ENCODE results near the gene CSTF3.
A peak's percentile ranks its signal among the peaks of the same experiment; 100 is the strongest.
"Not testable (repeated sequence)": the region's sequence is repeated elsewhere in the genome, so short reads cannot be mapped to it uniquely, and the experiment has no call there.

Gene CSTF3

DNA sequence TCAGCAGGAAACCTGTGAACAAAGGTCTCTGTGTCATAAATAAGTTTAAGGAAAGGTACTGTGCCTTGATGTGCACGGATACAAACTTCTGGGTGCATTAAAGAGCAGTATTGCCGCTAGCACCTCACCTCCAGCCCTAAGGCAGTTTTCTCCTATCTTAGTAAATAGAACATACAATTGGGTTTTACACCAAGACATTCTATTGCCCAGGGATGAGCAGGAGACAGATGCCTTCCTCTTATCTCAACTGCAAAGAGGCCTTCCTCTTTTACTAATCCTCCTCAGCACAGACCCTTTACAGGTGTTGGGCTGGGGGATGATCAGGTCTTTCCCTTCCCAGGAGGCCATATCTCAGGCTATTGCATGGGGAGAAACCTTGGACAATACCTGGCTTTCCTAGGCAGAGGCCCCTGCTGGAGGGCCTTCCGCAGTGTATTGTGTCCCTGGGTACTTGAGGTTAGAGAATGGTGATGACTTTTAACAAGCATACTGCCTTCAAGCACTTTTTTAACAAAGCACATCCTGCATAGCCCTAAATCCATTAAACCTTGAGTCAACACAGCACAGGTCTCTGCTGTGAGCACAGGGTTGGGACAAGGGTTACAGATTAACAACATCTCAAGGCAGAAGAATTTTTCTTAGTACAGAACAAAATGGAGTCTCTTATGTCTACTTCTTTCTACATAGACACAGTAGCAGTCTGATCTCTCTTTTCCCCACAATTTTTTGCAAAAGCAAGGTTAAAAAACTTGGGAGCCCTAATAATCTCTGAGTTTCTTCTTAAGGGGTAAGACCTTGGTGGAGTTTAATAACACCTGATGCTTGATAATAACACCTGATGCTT lies 111.5 kb downstream of the CSTF3 start:
- H3K4me3 ChIP-seq (ENCODE audit: low read length); H3K27me3 ChIP-seq (ENCODE audit: control insufficient read depth, insufficient read depth, low read length); H3K4me1 ChIP-seq (ENCODE audit: control insufficient read depth, insufficient read depth, low read length); H3K4me2 ChIP-seq (ENCODE audit: low read length); H3K9ac ChIP-seq (ENCODE audit: low read depth, low read length); H3K9me3 ChIP-seq (replicated peaks; ENCODE audit: low read length): not testable (repeated sequence)
- H3K36me3 ChIP-seq (ENCODE audit: insufficient read depth, low read length) = peaks cover 18% of the 10 kb centered on the region

DNA sequence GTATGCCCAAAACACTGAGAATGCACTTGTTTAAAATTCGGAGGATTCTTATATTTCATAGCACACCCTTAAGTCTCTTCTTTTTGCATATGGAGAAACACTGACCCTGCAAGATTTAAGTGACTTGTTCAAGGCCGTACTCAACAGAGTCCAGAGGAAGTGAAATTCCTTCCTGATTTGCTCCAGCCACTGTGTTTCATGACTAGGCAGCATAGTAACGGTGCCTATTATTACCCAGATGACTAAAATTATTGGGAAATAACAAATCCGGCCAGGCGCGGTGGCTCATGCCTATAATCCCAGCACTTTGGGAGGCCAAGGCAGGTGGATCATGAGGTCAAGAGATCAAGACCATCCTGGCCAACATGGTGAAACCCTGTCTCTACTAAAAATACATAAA lies 112.6 kb downstream of the CSTF3 start:
- H3K4me2 ChIP-seq (ENCODE audit: low read length); H3K9me3 ChIP-seq (replicated peaks; ENCODE audit: low read length); H3K27me3 ChIP-seq (ENCODE audit: control insufficient read depth, insufficient read depth, low read length); H3K4me3 ChIP-seq (ENCODE audit: low read length); H3K9ac ChIP-seq (ENCODE audit: low read depth, low read length): not testable (repeated sequence)
- Histone ChIP-seq H3K4me1 (ENCODE audit: control insufficient read depth, insufficient read depth, low read length) (peaks cover 11% of the 10 kb centered on the region), H3K36me3 (ENCODE audit: insufficient read depth, low read length) (peaks cover 22% of the 10 kb centered on the region)

DNA sequence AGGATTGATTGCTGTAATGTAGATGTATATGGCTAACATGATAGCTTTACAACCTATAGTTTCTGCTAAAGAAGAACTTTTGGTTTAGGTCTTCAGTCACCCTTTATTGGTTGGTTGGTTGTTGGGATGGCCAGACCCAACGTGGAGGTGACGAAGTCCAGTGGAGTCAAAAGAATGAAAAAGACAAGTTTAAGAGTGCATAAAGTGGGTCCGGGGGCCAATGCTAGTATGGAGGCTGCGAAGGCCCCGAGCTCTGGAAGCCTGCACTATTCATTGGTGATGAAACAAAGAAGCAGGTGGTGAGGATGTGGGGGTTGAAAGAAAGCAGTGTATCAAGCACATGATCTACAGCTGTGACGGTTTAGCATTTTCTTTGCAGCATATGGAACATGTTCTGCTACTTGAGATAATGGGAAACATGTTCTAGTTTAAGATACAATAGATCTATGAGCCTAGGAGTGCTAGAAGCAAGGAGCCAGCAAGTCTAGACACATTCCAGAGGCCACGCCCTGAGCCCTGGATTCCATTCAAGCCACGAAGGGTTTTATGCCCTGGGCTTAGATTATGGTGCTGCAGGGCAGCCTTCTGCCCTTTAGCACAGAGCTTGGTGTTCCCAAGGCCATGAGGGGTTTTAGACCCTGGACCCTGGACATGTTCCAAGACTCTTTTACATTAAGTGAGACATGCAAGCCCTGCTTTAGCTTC lies 115.6 kb downstream of the CSTF3 start:
- H3K4me2 ChIP-seq (ENCODE audit: low read length) = no peak overlapping the region
- H3K4me3 ChIP-seq (ENCODE audit: low read length) = no peak overlapping the region
- H3K27me3 ChIP-seq (ENCODE audit: control insufficient read depth, insufficient read depth, low read length) = no peaks in the 10 kb centered on the region
- peaks cover 23% of the 10 kb centered on the region for H3K36me3 ChIP-seq (ENCODE audit: insufficient read depth, low read length)
- no peak overlapping the region for H3K9ac ChIP-seq (ENCODE audit: low read depth, low read length)
- no peaks in the 10 kb centered on the region for H3K9me3 ChIP-seq (replicated peaks; ENCODE audit: low read length)
- H3K4me1 ChIP-seq (ENCODE audit: control insufficient read depth, insufficient read depth, low read length) = peaks cover 22% of the 10 kb centered on the region

DNA sequence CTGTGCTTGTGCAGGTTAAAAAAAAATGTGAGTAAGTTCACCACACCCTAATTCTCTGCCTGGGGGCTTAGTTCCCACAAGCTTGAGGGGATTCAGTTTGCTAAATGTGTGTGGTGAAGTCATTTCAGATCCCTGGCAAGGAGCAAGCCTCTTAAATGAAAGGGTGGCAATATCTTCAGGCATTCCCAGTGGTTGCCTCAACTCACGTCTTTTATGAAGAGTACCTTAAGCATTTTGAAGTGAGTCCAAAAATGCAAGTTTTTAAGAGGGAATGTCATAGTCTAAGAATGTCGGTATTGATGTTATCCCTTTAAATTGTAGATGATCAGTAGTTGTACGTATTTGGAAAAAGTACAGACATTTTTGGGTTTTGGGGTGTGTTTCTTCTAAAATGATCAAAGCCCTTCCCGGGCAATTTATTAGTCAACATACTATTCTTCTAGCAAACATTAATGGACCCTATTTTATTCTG lies 117.0 kb downstream of the CSTF3 start:
- Histone ChIP-seq H3K4me2 (ENCODE audit: low read length) (peak overlapping the region; percentile 38), H3K27me3 (ENCODE audit: control insufficient read depth, insufficient read depth, low read length) (no peaks in the 10 kb centered on the region), H3K9me3 (replicated peaks; ENCODE audit: low read length) (no peaks in the 10 kb centered on the region), H3K4me3 (ENCODE audit: low read length) (no peak overlapping the region), H3K36me3 (ENCODE audit: insufficient read depth, low read length) (peaks cover 23% of the 10 kb centered on the region), H3K9ac (ENCODE audit: low read depth, low read length) (no peak overlapping the region), H3K4me1 (ENCODE audit: control insufficient read depth, insufficient read depth, low read length) (peaks cover 28% of the 10 kb centered on the region)

DNA sequence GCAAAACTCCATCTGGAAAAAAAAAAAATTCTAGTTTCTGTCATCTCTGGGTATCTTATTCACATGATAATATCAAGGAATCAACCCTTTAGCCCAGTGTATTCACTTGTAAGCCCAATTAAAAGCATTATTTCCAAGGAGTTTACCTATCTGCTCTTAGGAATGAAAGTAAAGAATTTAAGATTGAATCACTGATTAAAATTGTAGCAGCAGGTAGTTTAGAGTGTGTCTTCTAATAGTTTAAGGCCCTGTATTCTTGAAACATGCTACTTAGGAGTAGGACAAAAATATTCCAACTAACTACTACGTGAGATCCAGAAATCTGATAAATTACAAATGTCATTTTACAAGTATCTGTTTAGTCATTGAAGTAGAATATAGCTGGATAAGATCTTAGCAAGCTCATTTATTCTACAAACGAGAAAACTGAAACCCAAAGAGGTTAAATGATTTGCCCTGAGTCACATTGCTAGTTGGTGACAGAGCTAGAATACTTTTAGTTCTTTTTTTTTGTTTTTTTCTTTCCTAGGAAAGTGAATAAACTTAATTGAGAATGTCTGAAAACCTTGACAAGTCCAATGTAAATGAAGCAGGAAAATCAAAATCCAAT lies 118.0 kb downstream of the CSTF3 start:
- Histone ChIP-seq H3K36me3 (ENCODE audit: insufficient read depth, low read length) (peaks cover 23% of the 10 kb centered on the region), H3K4me1 (ENCODE audit: control insufficient read depth, insufficient read depth, low read length) (peaks cover 28% of the 10 kb centered on the region), H3K9me3 (replicated peaks; ENCODE audit: low read length) (no peaks in the 10 kb centered on the region), H3K4me2 (ENCODE audit: low read length) (peak overlapping the region; percentile 11), H3K27me3 (ENCODE audit: control insufficient read depth, insufficient read depth, low read length) (no peaks in the 10 kb centered on the region), H3K4me3 (ENCODE audit: low read length) (no peak overlapping the region), H3K9ac (ENCODE audit: low read depth, low read length) (no peak overlapping the region)

DNA sequence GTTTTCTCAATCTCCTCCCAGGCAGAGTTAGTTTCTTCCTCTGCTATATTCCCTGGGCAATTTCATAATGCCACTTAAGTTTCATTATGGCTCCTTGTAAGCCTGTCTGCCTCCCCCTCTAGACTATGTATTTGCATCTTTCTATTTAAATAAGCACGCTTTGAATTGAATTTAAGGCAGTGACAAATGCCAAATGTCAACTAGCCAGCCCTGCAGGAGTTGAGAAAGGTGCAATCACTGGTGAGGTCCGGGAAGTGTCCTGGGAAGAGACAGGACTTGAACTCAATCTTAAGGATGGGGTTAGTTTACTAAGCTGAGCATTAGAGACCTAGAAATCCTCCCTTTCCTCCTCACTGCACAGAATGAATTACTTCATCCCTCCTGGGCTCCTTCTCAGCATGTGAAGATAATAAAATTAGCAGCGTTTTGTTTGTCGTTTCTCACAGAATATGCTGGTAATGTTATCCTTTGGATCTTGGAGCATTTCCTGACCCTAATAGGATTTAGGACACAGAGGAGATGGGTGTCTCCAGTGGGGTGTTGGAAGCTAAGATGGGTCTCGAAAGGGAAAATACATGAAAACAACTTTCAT lies 120.3 kb downstream of the CSTF3 start:
- H3K9ac ChIP-seq (ENCODE audit: low read depth, low read length) = peak overlapping the region; percentile 89
- H3K4me3 ChIP-seq (ENCODE audit: low read length) = peak overlapping the region; percentile 83
- peaks cover 21% of the 10 kb centered on the region for H3K36me3 ChIP-seq (ENCODE audit: insufficient read depth, low read length)
- peaks cover 28% of the 10 kb centered on the region for H3K4me1 ChIP-seq (ENCODE audit: control insufficient read depth, insufficient read depth, low read length)
- H3K4me2 ChIP-seq (ENCODE audit: low read length) = peak overlapping the region; percentile 82
- H3K27me3 ChIP-seq (ENCODE audit: control insufficient read depth, insufficient read depth, low read length) = no peaks in the 10 kb centered on the region
- H3K9me3 ChIP-seq (replicated peaks; ENCODE audit: low read length) = no peaks in the 10 kb centered on the region

DNA sequence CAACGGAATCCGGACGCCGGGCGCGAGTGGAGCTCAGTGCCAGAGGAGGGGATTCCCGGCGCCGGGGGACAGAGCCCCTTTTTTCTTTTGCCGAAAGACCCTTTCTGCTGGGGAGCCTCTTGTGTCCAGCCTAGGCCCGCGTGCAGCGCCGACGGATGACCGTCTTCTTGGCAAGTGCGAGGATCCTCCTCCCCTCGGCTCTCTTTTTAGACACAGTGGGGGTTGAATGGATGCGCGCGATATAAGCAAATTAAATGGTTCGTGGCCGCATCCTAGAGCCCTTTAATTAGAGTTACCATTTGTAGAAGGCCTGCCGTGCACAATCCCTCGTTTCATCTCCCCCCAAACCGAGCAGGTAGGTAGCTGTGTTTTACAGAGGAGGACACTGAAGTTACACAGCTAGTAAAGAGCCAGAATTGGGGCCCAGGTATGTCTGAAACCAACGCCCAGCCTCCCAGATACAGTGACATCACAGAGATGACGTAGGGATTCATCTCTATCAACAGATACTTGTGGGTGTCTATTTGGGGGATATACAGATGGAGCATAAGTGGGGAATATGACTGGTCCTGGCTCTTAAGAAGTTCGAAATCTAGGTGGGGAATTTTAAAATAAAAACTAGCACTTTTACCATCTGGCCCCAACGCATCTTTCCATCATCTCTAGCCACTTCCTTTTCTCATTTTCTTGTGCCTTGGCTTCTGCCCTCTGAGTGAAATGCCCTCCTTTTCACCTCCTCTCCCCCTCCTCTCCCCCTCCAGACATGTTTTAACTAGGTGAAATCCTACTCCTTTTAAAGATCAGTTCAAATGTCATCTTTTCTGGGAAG lies 121.0 kb downstream of the CSTF3 start:
- Histone ChIP-seq H3K36me3 (ENCODE audit: insufficient read depth, low read length) (peaks cover 14% of the 10 kb centered on the region), H3K4me1 (ENCODE audit: control insufficient read depth, insufficient read depth, low read length) (peaks cover 28% of the 10 kb centered on the region), H3K9me3 (replicated peaks; ENCODE audit: low read length) (no peaks in the 10 kb centered on the region), H3K9ac (ENCODE audit: low read depth, low read length) (peak overlapping the region; percentile 89), H3K4me3 (ENCODE audit: low read length) (peak overlapping the region; percentile 83), H3K4me2 (ENCODE audit: low read length) (peak overlapping the region; percentile 82), H3K27me3 (ENCODE audit: control insufficient read depth, insufficient read depth, low read length) (no peaks in the 10 kb centered on the region)

DNA sequence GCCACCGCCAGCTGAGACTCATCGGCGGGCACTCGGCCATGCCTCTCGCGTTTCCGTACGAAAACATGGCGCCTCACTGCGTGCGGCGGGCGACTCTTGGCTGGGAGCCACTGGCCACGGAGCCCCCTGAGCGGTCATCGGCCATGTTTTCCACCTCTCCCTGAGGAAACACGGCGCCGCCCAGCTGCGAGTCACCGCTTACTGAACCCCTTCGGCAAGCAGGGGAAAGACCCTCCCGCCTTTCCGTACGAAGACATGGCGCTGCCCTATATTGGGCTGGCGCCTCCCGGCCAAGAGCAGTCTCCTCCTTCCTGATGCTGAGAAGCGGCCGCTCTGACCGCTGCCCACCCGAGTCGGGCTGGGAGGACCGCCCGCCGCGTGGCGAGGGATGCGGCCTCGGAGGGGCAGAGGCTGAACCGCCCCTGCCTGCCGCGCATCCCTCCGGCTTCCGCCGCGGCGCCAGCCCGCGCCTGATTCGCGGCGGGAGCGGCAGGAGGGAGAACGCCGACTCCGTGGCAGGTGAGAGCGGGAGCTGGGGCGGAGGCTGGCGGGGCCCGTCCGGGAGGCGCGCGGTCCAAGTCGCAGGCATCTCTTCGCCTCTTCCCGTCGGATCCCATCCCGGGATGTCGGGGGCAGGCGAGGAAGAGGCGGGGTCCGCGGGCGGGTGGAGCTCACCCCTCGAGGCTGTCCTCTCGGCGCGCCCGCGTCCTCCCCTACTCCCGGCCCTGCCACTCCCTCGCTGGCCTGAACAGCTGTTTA lies 121.8 kb downstream of the CSTF3 start, which contains the start of gene TCP11L1:
Gene TCP11L1 (plus strand): TSS at position 299 of the 759 bp plus-strand sequence. CDS start 4,202 bp downstream, outside the sequence.
- Histone ChIP-seq H3K9me3 (replicated peaks; ENCODE audit: low read length) (no peaks in the 10 kb centered on the region), H3K4me3 (ENCODE audit: low read length) (peak within 1 kb of the TSS; percentile 83), H3K36me3 (ENCODE audit: insufficient read depth, low read length) (peaks cover 6% of the 10 kb centered on the region)

DNA sequence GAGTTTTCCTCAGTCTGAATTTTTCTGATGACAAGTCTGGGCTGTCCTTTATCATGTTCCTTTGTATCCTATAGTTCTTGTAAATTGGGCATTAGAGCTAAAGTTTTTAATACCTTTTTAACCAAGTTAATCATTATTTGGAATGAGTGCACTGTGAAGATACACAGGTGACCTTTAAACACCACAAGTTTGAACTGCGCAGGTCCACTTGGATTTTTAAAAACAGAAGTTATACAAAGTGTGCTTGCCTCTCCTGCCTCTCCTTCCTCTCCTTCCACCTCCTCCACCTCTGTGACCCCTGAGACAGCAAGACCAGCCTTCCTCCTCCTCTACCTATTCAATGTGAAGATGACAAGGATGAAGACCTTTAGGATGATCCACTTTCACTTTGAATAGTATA lies 126.3 kb downstream of the CSTF3 start:
- H3K9ac ChIP-seq (ENCODE audit: low read depth, low read length) = no peak overlapping the region
- no peak overlapping the region for H3K4me3 ChIP-seq (ENCODE audit: low read length)
- H3K27me3 ChIP-seq (ENCODE audit: control insufficient read depth, insufficient read depth, low read length) = no peaks in the 10 kb centered on the region
- no peaks in the 10 kb centered on the region for H3K9me3 ChIP-seq (replicated peaks; ENCODE audit: low read length)
- no peak overlapping the region for H3K4me2 ChIP-seq (ENCODE audit: low read length)
- H3K36me3 ChIP-seq (ENCODE audit: insufficient read depth, low read length) = peaks cover 17% of the 10 kb centered on the region
- H3K4me1 ChIP-seq (ENCODE audit: control insufficient read depth, insufficient read depth, low read length) = no peaks in the 10 kb centered on the region

More for the DNA sequence above, 121.8 kb downstream of the CSTF3 start, which contains the start of gene TCP11L1:
- H3K4me1 ChIP-seq (ENCODE audit: control insufficient read depth, insufficient read depth, low read length) = peaks cover 23% of the 10 kb centered on the region
- peak within 1 kb of the TSS; percentile 82 for H3K4me2 ChIP-seq (ENCODE audit: low read length)
- H3K27me3 ChIP-seq (ENCODE audit: control insufficient read depth, insufficient read depth, low read length) = no peaks in the 10 kb centered on the region
- H3K9ac ChIP-seq (ENCODE audit: low read depth, low read length) = peak within 1 kb of the TSS; percentile 89

Measured in skeletal muscle satellite cell (primary cell).